ENCODE results near the gene PLEK. TPM values are rescaled to one million over a fixed set of nuclear protein-coding genes. Genes with fewer than 3 reads are reported as not detected.
A peak's percentile ranks its signal among the peaks of the same experiment; 100 is the strongest.

The PLEK gene
- total RNA-seq, 4 donors from 2014 or later, result 1.8 to 46.2 (median 3.4) TPM

DNA sequence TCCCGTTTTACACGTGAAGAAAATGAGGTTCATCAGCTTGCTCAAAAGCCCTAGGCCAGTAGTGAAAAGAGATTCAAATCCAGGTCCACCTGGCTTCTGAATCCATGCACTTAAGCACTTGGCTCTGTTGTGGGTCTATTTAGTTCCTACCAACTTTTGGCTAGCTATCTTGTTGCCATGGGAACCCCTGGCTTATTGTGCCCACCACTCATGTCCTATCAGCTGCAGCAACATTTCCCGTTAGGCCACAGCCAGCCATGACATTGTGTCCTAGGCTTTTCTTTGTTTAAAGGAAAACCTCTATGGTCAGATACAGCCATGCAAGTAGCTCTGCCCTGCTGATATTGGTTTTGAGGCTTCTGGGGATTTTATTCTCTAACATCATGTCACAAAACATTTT, 49.8 kb downstream of the PLEK start:
- no peak for TF ChIP-seq POLR2A (IDR thresholded peaks at IDR 0.05)
- TF ChIP-seq CTCF (IDR thresholded peaks at IDR 0.05), result no peak
- H3K27ac ChIP-seq, result no peak overlapping the region
- H3K4me3 ChIP-seq, result no peak overlapping the region
- no peaks in the 10 kb centered on the region for H3K36me3 ChIP-seq
- H3K27me3 ChIP-seq, result no peaks in the 10 kb centered on the region
- no peak for DNase-seq
- H3K4me1 ChIP-seq, result peaks cover 0 to 14% (median 5%) of the 10 kb centered on the region in 4 donors
- H3K9me3 ChIP-seq, result no peaks in the 10 kb centered on the region

DNA sequence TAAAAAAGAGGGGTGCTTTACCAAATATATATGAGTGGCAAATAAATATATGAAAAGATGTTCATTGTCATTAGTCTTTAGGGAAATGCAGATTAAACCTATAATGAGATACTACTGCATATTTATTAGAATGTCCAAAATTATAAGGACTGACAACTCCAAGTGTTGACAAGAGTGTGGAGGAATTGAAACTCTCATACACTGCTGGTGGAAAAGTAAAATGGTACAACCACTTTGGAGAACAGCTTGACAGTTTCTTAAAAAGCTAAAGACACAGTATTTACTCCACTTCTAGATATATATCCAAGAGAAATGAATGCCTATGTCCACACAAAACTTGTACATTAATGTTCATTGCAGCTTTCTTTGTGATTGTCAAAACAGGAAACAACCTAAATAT, 50.4 kb downstream of the PLEK start:
- Histone ChIP-seq H3K4me3 (no peak overlapping the region), H3K36me3 (no peaks in the 10 kb centered on the region), H3K9me3 (no peaks in the 10 kb centered on the region), H3K4me1 (peaks cover 0 to 14% (median 5%) of the 10 kb centered on the region in 4 donors), H3K27me3 (no peaks in the 10 kb centered on the region), H3K27ac (no peak overlapping the region)
- DNase-seq, result no peak
- TF ChIP-seq POLR2A (IDR thresholded peaks at IDR 0.05) (no peak), CTCF (IDR thresholded peaks at IDR 0.05) (no peak)

- Histone ChIP-seq H3K9me3 (no peaks in the 10 kb centered on the region), H3K4me1 (peaks cover 0 to 14% (median 5%) of the 10 kb centered on the region in 4 donors), H3K4me3 (no peak overlapping the region), H3K27me3 (no peaks in the 10 kb centered on the region), H3K36me3 (no peaks in the 10 kb centered on the region), H3K27ac (no peak overlapping the region)
- DNase-seq, result no peak
- TF ChIP-seq POLR2A (IDR thresholded peaks at IDR 0.05) (no peak), CTCF (IDR thresholded peaks at IDR 0.05) (no peak)
Observed at GRCh38 chr2:68416081-68416675, 51.1 kb downstream of the PLEK start.

DNA sequence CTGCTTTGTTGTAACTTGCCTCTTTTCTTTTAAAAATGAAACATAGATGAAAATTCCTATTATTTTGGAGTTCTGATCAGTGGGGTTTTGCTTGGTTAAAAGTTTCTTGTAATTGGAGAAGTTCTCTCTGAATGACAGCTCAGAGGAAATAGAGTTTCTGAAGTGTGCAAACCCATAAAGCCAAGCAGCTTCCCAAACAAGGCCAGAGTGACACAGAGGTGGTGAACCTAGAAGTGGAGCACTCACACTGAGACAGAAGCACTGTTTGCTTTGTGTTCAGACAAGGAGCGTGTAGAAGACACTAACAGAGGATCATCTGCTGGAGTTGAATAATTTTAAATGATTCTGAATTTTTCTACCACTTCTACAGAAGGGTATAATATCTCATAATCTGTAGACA, 52.8 kb downstream of the PLEK start:
- Histone ChIP-seq H3K36me3 (no peaks in the 10 kb centered on the region), H3K9me3 (no peaks in the 10 kb centered on the region), H3K4me3 (no peak overlapping the region), H3K27me3 (no peaks in the 10 kb centered on the region), H3K4me1 (peaks cover 0 to 9% (median 0%) of the 10 kb centered on the region in 4 donors), H3K27ac (no peak overlapping the region)
- DNase-seq, result peak in 1 of 3 donors; percentile 29
- no peak for TF ChIP-seq POLR2A (IDR thresholded peaks at IDR 0.05)
- no peak for TF ChIP-seq CTCF (IDR thresholded peaks at IDR 0.05)

GRCh38 chr2:68418419-68418818, 53.3 kb downstream of the PLEK start:
- no peak for DNase-seq
- Histone ChIP-seq H3K27me3 (no peaks in the 10 kb centered on the region), H3K36me3 (no peaks in the 10 kb centered on the region), H3K9me3 (no peaks in the 10 kb centered on the region), H3K4me1 (peaks cover 0 to 9% (median 0%) of the 10 kb centered on the region in 4 donors), H3K4me3 (no peak overlapping the region), H3K27ac (peak overlapping the region in 1 of 4 donors; percentile 11)
- TF ChIP-seq POLR2A (IDR thresholded peaks at IDR 0.05) (no peak), CTCF (IDR thresholded peaks at IDR 0.05) (no peak)
